HEK293 (cell line): ENCODE results near the gene DGCR6L.

ENCODE experiments used
- BCL11A ChIP-seq: fragments of 450-650 bp; formaldehyde crosslinking; IDR thresholded peaks from 2 replicates; pipeline ENCODE4 v1.5.1; 2016; ENCODE audit warnings: low read depth, missing biosample characterization, missing genetic modification characterization
- CTCF ChIP-seq: fragments of 450-650 bp; formaldehyde crosslinking; IDR thresholded peaks from 2 replicates; pipeline ENCODE4 v1.5.1; 2016; ENCODE audit warnings: missing biosample characterization, missing genetic modification characterization
- GLI2 ChIP-seq: fragments of 450-650 bp; formaldehyde crosslinking; IDR thresholded peaks from 2 replicates; pipeline ENCODE4; 2017; ENCODE audit warnings: missing biosample characterization, missing genetic modification characterization, low read depth, borderline replicate concordance
- GLIS2 ChIP-seq: fragments of 450-650 bp; formaldehyde crosslinking; IDR thresholded peaks from 2 replicates; pipeline ENCODE4 v1.5.1; 2016; ENCODE audit warnings: missing biosample characterization, missing genetic modification characterization
- KLF16 ChIP-seq: fragments of 450-650 bp; formaldehyde crosslinking; IDR thresholded peaks from 2 replicates; pipeline ENCODE4 v1.5.1; 2017; ENCODE audit warnings: missing biosample characterization, missing genetic modification characterization
- PRDM4 ChIP-seq: fragments of 450-650 bp; formaldehyde crosslinking; IDR thresholded peaks from 2 replicates; pipeline ENCODE4 v1.5.1; 2017; ENCODE audit warnings: missing biosample characterization, missing genetic modification characterization
- SP3 ChIP-seq: fragments of 450-650 bp; formaldehyde crosslinking; IDR thresholded peaks from 2 replicates; pipeline ENCODE4 v1.5.1; 2016; ENCODE audit warnings: missing biosample characterization, missing genetic modification characterization
- ZBTB10 ChIP-seq: fragments of 450-650 bp; formaldehyde crosslinking; IDR thresholded peaks from 2 replicates; pipeline ENCODE4 v1.5.1; 2016; ENCODE audit warnings: missing biosample characterization, missing genetic modification characterization
- ZBTB11 ChIP-seq: fragments of 450-650 bp; formaldehyde crosslinking; conservative IDR thresholded peaks from 2 replicates; pipeline ENCODE4 v1.5.1; 2016; ENCODE audit warnings: low read depth, missing biosample characterization, missing genetic modification characterization
- ZBTB8A ChIP-seq: fragments of 450-650 bp; formaldehyde crosslinking; IDR thresholded peaks from 2 replicates; pipeline ENCODE4 v1.5.1; 2016; ENCODE audit warnings: missing biosample characterization, missing genetic modification characterization
- ZEB2 ChIP-seq: fragments of 450-650 bp; formaldehyde crosslinking; IDR thresholded peaks from 2 replicates; pipeline ENCODE4 v1.5.1; 2016; ENCODE audit warnings: missing biosample characterization, missing genetic modification characterization
- ZFP37 ChIP-seq: fragments of 450-650 bp; formaldehyde crosslinking; IDR thresholded peaks from 2 replicates; pipeline ENCODE4 v1.5.1; 2016; ENCODE audit warnings: missing biosample characterization, missing genetic modification characterization
- ZIC2 ChIP-seq: fragments of 450-650 bp; formaldehyde crosslinking; IDR thresholded peaks from 2 replicates; pipeline ENCODE4 v1.5.1; 2016; ENCODE audit warnings: missing biosample characterization, missing genetic modification characterization
- ZNF140 ChIP-seq: fragments of 450-650 bp; formaldehyde crosslinking; IDR thresholded peaks from 2 replicates; pipeline ENCODE4 v1.5.1; 2016; ENCODE audit warnings: missing biosample characterization, missing genetic modification characterization
- ZNF19 ChIP-seq: fragments of 450-650 bp; formaldehyde crosslinking; IDR thresholded peaks from 2 replicates; pipeline ENCODE4; 2016; ENCODE audit warnings: missing biosample characterization, missing genetic modification characterization, low read depth
- ZNF202 ChIP-seq: fragments of 450-650 bp; formaldehyde crosslinking; IDR thresholded peaks from 2 replicates; pipeline ENCODE4 v1.5.1; 2016; ENCODE audit warnings: missing biosample characterization, missing genetic modification characterization, borderline replicate concordance
- ZNF266 ChIP-seq: fragments of 450-650 bp; formaldehyde crosslinking; IDR thresholded peaks from 2 replicates; pipeline ENCODE4 v1.5.1; 2016; ENCODE audit warnings: missing biosample characterization, missing genetic modification characterization, low read depth
- ZNF394 ChIP-seq: fragments of 450-650 bp; formaldehyde crosslinking; IDR thresholded peaks from 2 replicates; pipeline ENCODE4 v1.5.1; 2016; ENCODE audit warnings: missing biosample characterization, missing genetic modification characterization, mild to moderate bottlenecking, moderate library complexity, borderline replicate concordance
- ZNF416 ChIP-seq: fragments of 450-650 bp; formaldehyde crosslinking; IDR thresholded peaks from 2 replicates; pipeline ENCODE4 v1.5.1; 2016; ENCODE audit warnings: missing biosample characterization, missing genetic modification characterization
- ZNF426 ChIP-seq: fragments of 450-650 bp; formaldehyde crosslinking; IDR thresholded peaks from 2 replicates; pipeline ENCODE4 v1.5.1; 2017; ENCODE audit warnings: missing biosample characterization, missing genetic modification characterization, mild to moderate bottlenecking, inconsistent platforms, moderate library complexity
- ZNF548 ChIP-seq: fragments of 450-650 bp; formaldehyde crosslinking; IDR thresholded peaks from 2 replicates; pipeline ENCODE4 v1.5.1; 2016; ENCODE audit warnings: missing biosample characterization, missing genetic modification characterization
- ZNF555 ChIP-seq: fragments of 450-650 bp; formaldehyde crosslinking; conservative IDR thresholded peaks from 2 replicates; pipeline ENCODE4 v1.5.1; 2017; ENCODE audit warnings: missing biosample characterization, mild to moderate bottlenecking, missing genetic modification characterization, inconsistent platforms
- ZNF580 ChIP-seq: fragments of 450-650 bp; formaldehyde crosslinking; IDR thresholded peaks from 2 replicates; pipeline ENCODE4 v1.5.1; 2016; ENCODE audit warnings: missing biosample characterization, missing genetic modification characterization
- ZNF626 ChIP-seq: fragments of 450-650 bp; sonication (Bioruptor Pico); formaldehyde crosslinking; IDR thresholded peaks from 2 replicates; pipeline ENCODE4 v1.5.1; 2018; ENCODE audit warnings: missing biosample characterization, missing genetic modification characterization, inconsistent platforms
- ZNF660 ChIP-seq: fragments of 450-650 bp; IDR thresholded peaks from 2 replicates; pipeline ENCODE4 v1.5.1; 2018; ENCODE audit warnings: missing biosample characterization, mild to moderate bottlenecking, missing genetic modification characterization
- ZNF777 ChIP-seq: fragments of 450-650 bp; formaldehyde crosslinking; IDR thresholded peaks from 2 replicates; pipeline ENCODE4 v1.5.1; 2017; ENCODE audit warnings: missing biosample characterization, missing genetic modification characterization, borderline replicate concordance
- ZNF843 ChIP-seq: fragments of 450-650 bp; formaldehyde crosslinking; IDR thresholded peaks from 2 replicates; pipeline ENCODE4 v1.5.1; 2016; ENCODE audit warnings: missing biosample characterization, missing genetic modification characterization
- ZSCAN23 ChIP-seq: fragments of 450-650 bp; formaldehyde crosslinking; IDR thresholded peaks from 2 replicates; pipeline ENCODE4 v1.5.1; 2016; ENCODE audit warnings: missing biosample characterization, missing genetic modification characterization
- ZXDB ChIP-seq: fragments of 450-650 bp; formaldehyde crosslinking; IDR thresholded peaks from 2 replicates; pipeline ENCODE4 v1.5.1; 2016; ENCODE audit warnings: missing biosample characterization, missing genetic modification characterization

Gene DGCR6L

GRCh38 chr22:20319745-20320658 lies at the start of gene DGCR6L (continued):
- TF ChIP-seq ZBTB11 (tag by site-specific recombination) (no peak), ZEB2 (tag by site-specific recombination) (peak; percentile 65), CTCF (tag by site-specific recombination) (no peak), ZNF202 (tag by site-specific recombination) (no peak), ZNF426 (tag by site-specific recombination) (no peak), ZSCAN23 (tag by site-specific recombination) (no peak), ZNF555 (tag by site-specific recombination) (no peak), ZXDB (no peak; the same call in 1 of the 2 replicates), ZBTB10 (tag by site-specific recombination) (peak; percentile 76), ZNF394 (tag by site-specific recombination) (peak; percentile 27; the same call in 1 of the 2 replicates), ZIC2 (tag by site-specific recombination) (0 out of 2 replicates have a peak, but pooled peaks have one; percentile 21), GLI2 (tag by site-specific recombination) (no peak), ZNF660 (0 out of 2 replicates have a peak, but pooled peaks have one; percentile 38), SP3 (peak; percentile 96), ZNF266 (tag by site-specific recombination) (no peak), PRDM4 (tag by site-specific recombination) (no peak), ZNF19 (no peak), BCL11A (tag by site-specific recombination) (no peak), ZNF777 (0 out of 2 replicates have a peak, but pooled peaks have one; percentile 17), ZNF580 (no peak), ZNF626 (tag by site-specific recombination) (no peak), ZBTB8A (peak; percentile 87), ZNF416 (tag by site-specific recombination) (no peak), ZFP37 (tag by site-specific recombination) (peak; percentile 56; the same call in 1 of the 2 replicates), ZNF140 (tag by site-specific recombination) (no peak), ZNF843 (tag by site-specific recombination) (peak; percentile 35; the same call in 1 of the 2 replicates), GLIS2 (tag by site-specific recombination) (no peak), KLF16 (tag by site-specific recombination) (peak; percentile 95), ZNF548 (tag by site-specific recombination) (no peak)
